ENCODE measurements around the gene TXNDC5. TPM values are rescaled to one million over a fixed set of nuclear protein-coding genes. Genes with fewer than 3 reads are reported as not detected.

The TXNDC5 gene
- total and polyA plus RNA-seq, 2 donors (not counting 3 experiments of a cell fraction or from before 2014, with no cell fraction given) = 1,665 to 2,629 TPM

DNA sequence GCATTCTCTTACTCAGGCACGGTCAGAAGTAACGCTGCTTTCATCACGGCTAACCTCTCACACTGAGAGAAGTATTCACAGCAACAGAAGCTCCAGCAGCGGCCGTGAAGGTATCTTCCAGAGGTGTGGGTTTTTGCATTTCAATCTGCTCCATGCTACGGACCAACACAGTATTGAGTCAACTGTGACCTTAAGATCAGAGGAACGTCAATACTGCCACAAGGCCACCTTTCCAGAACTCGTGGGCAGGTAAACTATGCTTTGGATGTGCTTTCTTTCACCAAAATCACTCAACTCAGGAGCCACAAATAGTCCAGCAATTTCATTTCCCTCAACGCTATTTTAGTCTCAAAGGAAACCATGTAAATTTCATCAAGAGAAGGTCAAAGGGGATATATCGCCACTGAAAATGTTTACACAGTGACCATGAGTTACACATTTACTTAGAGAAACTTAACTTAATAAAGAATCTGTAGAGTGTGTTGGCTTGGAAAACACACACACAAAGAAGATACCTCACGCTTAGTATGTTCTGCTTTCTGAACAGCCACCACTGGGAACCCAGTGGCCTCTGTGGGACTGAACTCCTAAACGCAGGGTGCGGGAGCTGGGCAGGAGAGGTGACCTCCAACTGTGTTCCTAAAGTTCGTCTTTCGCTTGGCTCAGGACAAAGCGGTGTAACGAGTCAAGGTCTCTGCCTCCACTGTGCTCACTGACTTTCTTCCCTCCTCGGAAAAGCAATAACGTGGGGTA, 27.9 kb downstream of the TXNDC5 start:
- no peaks in the 10 kb centered on the region for H3K27me3 ChIP-seq (ENCODE audit: control insufficient read depth in 2 of 2, insufficient read depth in 2 of 2, low read length in 2 of 2)
- peak; percentile 28 for FAIRE-seq
- no TSS peak for BruUV-seq (replicated peaks)
- H3K79me2 ChIP-seq (ENCODE audit: control insufficient read depth, insufficient read depth, low read length) = peaks cover 9% of the 10 kb centered on the region
- no peaks in the 10 kb centered on the region for H3K9me1 ChIP-seq (replicated peaks; ENCODE audit: control insufficient read depth, extremely low read depth, insufficient read depth, low read length)
- no peak overlapping the region for H3K4me3 ChIP-seq (replicated peaks in 1 of 3; ENCODE audit: insufficient read depth in 1 of 3, low read depth in 1 of 3, low read length in 3 of 3)
- H3K9me3 ChIP-seq (replicated peaks; ENCODE audit: control insufficient read depth, insufficient read depth, low read length) = no peaks in the 10 kb centered on the region
- intact Hi-C loops (cut with micrococcal nuclease) (no loop called here), dilution Hi-C loops (cut with MboI; ENCODE audit: extremely low pct_ligation_motif_present, low sequenced_read_pairs) (loop anchor here (25.0 kb wide), 1 partner anchor 130 kb away; no protein-coding TSS in a partner anchor)
- H3K27ac ChIP-seq (ENCODE audit: insufficient read depth, low read depth, low read length) = peak overlapping the region; percentile 39
- CTCF ChIA-PET = interaction anchor here (1.1 to 1.7 kb wide), 3 partner anchors 124 to 176 kb away, joined by 4 read pairs; no protein-coding TSS in a partner anchor
- H2AFZ ChIP-seq (ENCODE audit: low read depth, low read length) = no peak overlapping the region
- H3K9ac ChIP-seq (replicated peaks; ENCODE audit: extremely low read depth, insufficient read depth, low read length) = no peak overlapping the region
- peaks cover 79 to 84% of the 10 kb centered on the region in 2 experiments for H3K36me3 ChIP-seq (ENCODE audit: control insufficient read depth in 2 of 2, extremely low read depth in 1 of 2, insufficient read depth in 2 of 2, low read length in 2 of 2)
- DNase-seq (ENCODE audit: low read depth, low spot score) = peak; percentile 59
- POLR2A ChIA-PET = no interaction called here
- H3K4me2 ChIP-seq (ENCODE audit: insufficient read depth, low read length) = no peak overlapping the region
- peaks cover 2% of the 10 kb centered on the region for H4K20me1 ChIP-seq (replicated peaks; ENCODE audit: control insufficient read depth, extremely low read depth, insufficient read depth, low read length)
- H3K4me1 ChIP-seq (ENCODE audit: control insufficient read depth, extremely low read depth, insufficient read depth, low read length) = peaks cover 14% of the 10 kb centered on the region
- no peak for TF ChIP-seq MYC (IDR thresholded peaks at IDR 0.05; ENCODE audit: low read depth, low read length)
- TF ChIP-seq POLR2AphosphoS5 (IDR thresholded peaks at IDR 0.05; ENCODE audit: insufficient read depth, low read depth, low read length) = peak; percentile 5
- no peak for TF ChIP-seq EZH2 (IDR thresholded peaks at IDR 0.05; ENCODE audit: borderline replicate concordance, low read depth, low read length, severe bottlenecking)
- no peak for TF ChIP-seq MAX (IDR thresholded peaks at IDR 0.05; ENCODE audit: insufficient read depth, insufficient read length)
- TF ChIP-seq GATA2 (IDR thresholded peaks at IDR 0.05; ENCODE audit: insufficient read depth, insufficient read length, low read depth, low read length) = no peak
- TF ChIP-seq POLR2A (IDR thresholded peaks at IDR 0.05; ENCODE audit: low read depth, low read length) = no peak

Data from endothelial cell of umbilical vein (primary cell).